OCI-LY3 (cell line): ENCODE results near the gene EVI2B.

Experiments used
- EZH2phosphoT487 ChIP-seq: fragments of 200-600 bp; shearing (Covaris generic); IDR thresholded peaks from 2 replicates; pipeline ENCODE4 v1.6.1; 2018; ENCODE audit warnings: antibody characterized with exemption, mixed run types, low read depth
- TF ChIP-seq, protein P1 (sequence below): fragments of 200-600, 300-600 bp; sonication (generic); IDR thresholded peaks from 2 replicates; pipeline ENCODE4 v1.5.1; 2014; ENCODE audit warnings: antibody characterized with exemption, low read length, low read depth

DNA sequence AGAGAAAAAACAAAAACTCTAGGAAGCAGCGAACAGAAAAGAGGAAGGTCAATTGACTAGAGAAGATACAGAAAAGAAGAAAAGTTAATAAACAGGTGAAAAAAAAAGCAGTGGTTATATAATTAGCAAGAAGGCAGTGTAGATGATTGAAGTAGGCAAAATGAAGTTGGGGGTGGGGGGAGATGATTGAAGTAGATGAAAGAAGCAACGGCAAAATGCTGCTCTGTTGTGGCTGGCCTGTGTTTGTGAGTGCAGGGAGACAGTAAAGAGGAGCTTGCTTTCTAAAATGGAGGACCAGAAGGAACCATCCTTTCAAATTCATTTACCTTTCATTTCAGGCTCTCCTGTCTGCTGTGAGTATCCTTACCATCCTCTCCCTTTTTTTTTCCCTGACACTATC lies 3.6 kb downstream of the EVI2B start:
- TF ChIP-seq, protein P1, sequence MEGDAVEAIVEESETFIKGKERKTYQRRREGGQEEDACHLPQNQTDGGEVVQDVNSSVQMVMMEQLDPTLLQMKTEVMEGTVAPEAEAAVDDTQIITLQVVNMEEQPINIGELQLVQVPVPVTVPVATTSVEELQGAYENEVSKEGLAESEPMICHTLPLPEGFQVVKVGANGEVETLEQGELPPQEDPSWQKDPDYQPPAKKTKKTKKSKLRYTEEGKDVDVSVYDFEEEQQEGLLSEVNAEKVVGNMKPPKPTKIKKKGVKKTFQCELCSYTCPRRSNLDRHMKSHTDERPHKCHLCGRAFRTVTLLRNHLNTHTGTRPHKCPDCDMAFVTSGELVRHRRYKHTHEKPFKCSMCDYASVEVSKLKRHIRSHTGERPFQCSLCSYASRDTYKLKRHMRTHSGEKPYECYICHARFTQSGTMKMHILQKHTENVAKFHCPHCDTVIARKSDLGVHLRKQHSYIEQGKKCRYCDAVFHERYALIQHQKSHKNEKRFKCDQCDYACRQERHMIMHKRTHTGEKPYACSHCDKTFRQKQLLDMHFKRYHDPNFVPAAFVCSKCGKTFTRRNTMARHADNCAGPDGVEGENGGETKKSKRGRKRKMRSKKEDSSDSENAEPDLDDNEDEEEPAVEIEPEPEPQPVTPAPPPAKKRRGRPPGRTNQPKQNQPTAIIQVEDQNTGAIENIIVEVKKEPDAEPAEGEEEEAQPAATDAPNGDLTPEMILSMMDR, result no peak
- TF ChIP-seq EZH2phosphoT487, result no peak
